ENCODE data around the gene AKAP13.
A peak's percentile ranks its signal among the peaks of the same experiment; 100 is the strongest.

Gene AKAP13

DNA sequence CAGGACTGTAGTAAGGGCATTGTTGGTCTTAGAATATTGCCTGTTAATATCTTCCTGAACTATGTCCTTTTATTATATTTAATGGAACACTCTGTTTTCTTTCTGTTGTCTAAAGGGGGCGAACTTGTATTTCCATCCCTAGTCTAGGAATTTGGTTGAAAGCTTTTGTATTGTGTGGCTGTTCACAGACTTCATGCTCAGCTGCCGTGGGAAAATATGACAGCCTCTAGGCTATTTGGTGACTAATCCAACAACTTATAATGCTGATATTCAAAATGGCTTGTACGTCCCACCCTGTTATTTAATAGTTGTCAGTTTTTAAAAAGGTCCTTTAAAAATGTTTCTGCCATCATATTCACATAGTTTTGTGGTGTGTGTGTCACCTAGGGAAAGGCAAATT lies 211.7 kb downstream of the AKAP13 start:
- DNase-seq (ENCODE audit: low read depth, low spot score), result peak; percentile 82

DNA sequence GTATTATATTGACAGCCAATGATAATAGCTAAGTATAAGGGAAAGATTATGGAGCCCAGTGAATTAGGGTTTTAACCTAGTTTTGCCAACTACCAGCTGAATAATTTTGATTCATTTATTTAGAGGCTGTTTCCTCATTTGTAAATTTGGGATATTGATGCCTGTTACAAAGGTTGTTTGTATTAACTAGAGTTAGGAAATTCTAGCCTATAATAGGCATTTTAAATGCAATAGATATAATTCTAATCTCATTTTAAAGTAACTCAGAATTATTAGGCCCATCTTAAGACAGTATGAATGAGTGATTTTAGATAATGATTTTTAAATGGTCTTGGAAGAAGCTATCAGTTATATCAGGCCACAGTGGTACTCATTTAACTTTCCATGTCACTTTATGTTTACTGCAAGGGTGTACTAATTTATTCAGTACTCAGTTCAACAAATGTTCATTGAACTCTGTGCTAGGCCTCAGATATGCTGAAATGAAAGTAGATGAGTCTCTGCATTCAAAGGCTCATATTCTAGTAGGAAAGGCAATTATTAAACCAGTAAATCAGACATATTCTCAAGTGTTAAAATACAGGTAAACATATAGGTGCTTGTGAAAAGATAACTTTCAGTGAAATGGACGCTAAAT lies 213.5 kb downstream of the AKAP13 start:
- no peak for DNase-seq (ENCODE audit: low read depth, low spot score)

DNA sequence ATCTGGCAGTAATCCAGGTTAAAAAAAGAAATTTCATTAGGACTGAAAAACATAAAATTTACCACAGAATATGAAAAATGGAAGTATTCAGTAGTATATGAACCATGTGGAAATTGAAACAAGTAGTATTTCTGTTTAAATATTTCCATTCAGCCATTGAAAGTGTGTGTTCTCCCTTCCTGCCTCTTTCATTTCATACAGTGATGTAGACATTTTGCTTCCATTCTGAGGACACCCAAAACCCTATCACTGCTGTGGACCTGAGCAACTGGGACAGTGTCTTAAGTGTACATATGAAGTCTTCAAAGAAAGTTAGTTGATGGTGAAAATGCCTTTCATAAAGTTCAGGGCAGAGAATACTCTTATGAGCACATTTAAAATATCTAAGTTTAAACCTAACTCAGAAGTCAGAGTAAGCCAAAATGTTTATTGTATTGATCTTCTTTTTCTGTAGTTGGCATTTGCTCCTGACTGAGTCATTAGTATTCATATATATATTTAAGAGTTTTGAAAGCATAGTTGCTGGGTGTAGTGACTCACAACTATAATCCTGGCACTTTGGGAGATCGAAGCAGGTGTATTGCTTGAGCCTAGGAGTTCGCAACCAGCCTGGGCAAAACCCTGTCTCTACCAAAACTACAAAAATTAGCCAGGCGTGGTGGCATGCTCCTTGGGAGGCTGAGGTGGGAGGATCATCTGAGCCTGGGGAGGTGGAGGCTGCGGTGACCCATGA lies 215.6 kb downstream of the AKAP13 start:
- no peak for DNase-seq (ENCODE audit: low read depth, low spot score)

DNA sequence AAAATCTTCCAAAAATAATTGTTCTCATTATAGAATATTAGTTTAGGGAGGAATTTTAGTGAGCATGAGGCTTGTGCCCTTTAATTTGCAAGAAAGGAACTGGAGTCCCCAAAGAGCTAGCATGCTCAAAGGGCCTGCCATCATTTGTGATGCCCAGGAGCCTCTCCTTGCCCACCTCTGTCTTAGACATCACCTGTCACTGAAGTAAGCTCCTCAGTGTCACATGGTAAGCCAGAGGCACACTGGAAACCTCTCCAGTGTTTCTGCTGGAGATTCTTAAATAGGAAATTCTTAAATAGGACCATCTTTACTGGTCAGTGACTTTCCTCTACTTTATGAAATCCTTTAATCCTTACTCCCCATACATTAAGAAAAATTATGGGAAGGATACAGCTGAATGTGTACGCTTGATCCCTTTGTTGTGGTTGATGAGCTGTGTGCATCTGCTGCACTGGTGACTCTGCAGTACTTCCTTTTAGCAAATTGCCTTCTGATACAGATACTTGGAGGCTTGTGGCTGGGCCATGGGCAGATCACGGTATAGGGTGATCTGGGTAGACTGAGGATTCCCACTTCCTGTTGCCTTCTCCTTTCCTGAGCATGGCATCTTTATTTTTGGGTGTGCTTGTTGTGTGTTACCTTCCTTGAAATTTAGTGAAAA lies 216.9 kb downstream of the AKAP13 start:
- no peak for DNase-seq (ENCODE audit: low read depth, low spot score)

DNA sequence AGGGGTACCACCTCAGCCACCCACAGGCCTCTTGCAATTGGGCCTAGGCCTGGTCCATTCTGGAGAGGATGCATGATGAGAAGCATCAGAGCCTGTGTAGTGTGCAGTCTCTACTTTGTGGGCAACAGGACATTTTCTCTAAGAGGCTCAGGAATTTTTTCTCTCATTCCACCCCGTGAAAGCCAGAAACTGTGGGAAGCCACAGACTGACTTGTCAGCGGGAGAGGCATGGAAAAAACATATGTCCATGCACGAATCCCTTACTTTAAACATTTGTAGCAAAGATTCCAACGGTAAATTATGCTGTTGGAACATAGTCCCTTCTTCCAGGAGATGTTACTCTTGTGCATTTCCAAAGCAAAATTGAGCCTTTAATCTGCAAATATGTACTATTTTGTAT lies 217.8 kb downstream of the AKAP13 start:
- peak; percentile 42 for DNase-seq (ENCODE audit: low read depth, low spot score)

DNA sequence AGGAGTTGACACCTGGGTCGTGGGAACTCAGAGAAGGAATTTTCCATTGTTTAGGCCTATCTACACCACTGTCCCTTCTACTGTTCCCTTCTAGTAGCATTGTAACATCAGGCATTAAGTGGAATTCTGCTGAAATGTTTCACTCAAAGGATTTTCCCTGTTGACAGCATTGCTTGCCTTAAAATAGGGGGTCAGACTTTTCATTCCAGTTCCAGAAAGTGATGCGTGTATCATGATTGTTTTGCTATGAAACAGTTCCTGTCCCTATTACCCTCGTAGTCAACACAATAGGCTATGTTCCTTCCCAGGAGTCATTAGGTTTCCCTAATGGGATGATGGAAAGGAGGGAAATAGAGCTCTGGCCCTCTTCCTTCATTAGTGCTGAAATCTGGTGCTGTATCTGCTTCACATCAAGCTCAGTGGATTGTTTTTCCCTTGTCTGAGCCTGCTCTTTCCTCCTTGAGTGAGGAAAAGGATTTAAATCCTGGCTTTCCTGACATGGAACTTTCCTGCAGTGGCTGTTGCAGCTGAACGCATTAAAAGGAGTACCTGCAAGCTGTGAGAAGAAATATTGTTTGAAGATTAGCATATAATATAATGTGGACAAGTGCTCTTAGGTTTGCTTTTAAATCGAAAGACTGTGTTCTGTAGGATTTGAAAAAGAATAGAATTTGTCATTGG lies 218.5 kb downstream of the AKAP13 start:
- no peak for DNase-seq (ENCODE audit: low read depth, low spot score)

DNA sequence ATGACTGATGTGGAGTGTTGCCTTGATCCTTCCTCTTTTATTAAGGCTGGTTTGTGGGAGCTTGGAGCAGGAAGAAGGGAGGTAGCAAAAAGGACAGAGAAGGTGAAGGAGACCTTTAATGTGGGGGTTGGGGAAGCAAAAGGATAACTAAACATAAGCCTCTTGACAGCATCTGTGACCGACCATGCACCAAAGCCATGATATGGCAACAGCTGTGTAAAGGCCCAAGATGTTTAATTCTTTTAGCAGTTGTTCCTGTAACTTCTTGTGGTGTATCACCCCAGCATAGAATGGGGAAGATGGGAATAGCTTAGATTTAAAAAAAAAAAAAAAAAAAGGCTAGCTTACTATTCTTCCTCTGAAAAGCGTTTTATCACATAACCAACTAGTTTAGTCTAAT lies 219.6 kb downstream of the AKAP13 start:
- no peak for DNase-seq (ENCODE audit: low read depth, low spot score)

DNA sequence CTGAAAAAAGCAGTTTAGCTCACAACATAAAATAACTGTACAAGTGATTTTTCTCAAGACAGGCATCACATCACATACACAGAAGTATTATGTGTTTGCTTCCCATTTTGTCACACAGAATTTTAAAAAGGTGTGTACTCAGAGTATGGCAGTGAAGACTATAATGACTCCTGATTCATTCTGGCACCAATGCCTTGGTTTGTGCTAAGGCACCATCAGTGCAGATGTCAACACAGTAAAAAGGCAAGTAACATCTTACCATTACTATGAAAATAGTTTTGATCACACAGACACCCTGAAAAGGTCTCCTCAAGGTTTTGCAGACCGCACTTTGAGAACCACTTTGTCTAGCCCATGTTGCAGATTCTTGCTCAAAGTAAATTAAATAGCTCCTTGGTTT lies 222.8 kb downstream of the AKAP13 start:
- DNase-seq (ENCODE audit: low read depth, low spot score), result no peak

DNA sequence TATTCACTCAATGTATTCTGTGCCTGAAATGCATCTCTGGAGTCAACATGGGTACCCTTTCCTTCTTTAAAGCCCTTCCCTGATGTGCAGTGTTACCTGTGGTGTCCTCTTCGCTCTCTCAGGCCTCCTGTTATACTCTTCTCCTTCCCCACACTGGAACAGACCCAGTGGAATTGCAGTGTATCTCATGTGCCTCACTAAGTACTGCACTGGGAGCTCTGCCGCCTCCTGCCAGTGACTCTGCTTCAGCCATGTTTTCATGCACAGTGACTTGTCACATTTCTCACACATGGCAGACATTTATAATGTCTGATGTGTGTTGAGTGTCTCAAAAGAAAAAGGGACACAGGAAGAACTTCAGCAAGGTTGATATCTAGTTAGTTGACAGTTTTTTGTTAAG lies 223.3 kb downstream of the AKAP13 start:
- no peak for DNase-seq (ENCODE audit: low read depth, low spot score)

DNA sequence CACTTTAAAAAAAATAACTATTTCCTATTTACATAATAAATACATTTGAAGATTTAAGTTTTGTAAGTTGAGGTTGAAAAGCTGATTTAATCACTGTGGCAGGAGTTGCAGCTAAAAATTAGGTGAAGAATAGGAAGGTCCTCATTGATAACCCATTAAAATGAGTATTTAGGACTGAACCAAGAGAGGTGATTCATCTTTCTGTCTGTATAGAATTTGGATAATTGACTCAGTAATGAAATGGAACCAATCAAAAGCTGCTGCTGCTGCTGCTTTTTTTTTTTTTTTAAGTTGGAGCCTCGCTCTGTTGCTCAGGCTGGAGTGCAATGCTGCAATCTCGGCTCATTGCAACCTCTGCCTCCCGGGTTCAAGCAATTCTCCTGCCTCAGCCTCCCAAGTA lies 223.8 kb downstream of the AKAP13 start:
- no peak for DNase-seq (ENCODE audit: low read depth, low spot score)

DNA sequence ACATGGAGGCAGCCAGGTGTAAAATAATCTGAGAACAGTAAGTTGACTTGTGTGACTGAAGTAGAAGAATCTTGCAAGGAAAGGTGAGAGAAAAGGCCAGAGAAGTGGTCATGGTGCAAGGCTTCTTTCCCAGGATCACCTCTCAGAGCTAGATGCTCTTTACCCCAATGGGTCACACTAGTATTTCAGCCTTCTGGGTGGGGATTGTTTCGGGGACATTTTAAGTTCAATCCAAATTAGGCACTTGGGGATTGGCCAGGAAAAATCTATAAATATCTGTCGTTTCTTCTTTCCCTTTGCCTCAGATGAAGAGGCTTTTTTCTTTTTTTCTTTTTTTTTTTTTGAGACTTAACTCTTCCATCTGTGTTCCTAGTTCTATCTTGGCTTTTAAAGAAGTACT lies 226.3 kb downstream of the AKAP13 start:
- DNase-seq (ENCODE audit: low read depth, low spot score), result no peak

DNA sequence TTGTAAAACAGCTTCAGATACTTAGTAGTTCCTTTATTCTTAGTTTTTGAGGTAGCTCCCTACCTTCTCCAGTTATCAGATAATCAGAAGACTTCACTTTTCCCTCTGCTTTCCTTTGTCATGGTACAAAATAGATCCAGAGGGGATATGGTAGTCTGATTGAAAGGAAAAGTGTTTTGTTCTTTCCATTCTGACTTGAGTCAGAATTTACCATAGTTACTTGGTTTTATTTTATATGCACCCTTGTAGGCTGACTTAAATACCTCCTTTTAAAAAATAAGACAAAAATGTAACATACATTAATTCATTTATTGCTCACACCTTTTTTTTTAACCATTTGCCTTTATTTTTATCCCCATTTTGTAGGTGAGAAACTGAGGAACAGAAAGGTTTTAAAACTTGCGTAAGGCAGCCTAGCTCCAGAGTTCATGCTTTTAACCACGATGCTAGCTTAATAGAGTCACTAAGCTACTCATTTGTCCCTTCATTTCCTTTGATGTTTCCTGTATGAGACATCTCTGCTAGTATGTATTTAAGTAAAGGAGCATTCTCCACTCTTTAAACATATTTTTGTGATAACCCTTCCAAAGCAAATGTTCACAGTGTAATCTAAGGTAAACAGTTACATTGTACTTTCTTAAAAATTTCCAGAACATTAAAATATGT lies 226.9 kb downstream of the AKAP13 start:
- no peak for DNase-seq (ENCODE audit: low read depth, low spot score)

DNA sequence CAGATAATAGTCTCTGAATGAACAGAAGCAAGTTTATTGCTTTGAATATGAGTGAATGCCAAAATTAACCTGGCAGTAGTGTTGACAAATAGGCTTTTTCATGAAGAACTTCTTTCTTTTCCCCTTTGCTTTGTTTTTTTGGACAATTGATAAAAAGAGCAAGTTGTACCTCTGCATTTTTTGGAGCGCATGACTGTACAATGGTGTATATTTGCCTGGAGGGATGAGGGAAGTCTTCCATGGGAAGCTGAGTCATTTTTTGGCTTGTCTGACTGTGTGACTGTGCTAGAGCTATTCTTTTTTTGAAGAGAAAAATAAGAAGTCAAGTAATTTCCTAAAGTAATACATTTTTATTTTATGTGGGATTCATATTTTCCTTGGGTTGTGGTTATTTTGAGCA lies 227.4 kb downstream of the AKAP13 start:
- DNase-seq (ENCODE audit: low read depth, low spot score), result peak; percentile 85

DNA sequence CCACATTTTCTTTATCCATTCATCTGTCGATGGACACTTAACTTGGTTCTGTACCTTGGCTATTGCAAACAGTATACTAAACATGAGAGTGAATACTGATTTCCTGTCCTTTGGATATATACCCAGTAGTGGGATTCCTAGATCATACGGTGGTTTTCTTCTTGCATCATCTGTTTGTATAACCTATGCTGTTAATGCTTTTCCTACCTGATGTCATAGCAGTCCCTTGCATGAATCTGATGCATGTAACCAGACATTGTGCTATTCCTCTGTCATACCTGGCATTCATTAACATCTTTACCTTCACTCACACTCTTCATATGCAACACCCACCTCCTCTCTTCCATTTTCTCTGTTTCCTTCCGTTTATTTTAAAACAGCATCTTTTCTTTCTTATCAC lies 229.1 kb downstream of the AKAP13 start:
- no peak for DNase-seq (ENCODE audit: low read depth, low spot score)

DNA sequence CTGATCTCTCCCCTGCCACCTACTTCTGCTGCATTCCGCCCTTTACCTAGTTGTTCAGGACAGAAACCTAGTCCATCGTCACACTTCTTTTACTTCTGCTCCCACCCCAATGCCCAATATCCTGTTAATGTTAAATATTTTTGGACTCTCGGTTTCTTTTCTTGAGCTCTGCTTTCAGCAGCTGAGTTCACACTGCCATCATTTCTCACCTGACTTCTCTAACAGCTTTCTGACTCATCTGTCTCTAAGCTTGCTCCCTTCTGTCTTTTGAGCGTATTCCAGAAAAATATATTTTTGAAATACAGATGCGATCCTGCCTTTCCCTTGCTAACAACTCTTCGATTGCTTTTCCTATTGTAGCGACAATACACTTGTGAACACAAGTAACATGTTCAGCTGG lies 231.0 kb downstream of the AKAP13 start:
- DNase-seq (ENCODE audit: low read depth, low spot score), result no peak

DNA sequence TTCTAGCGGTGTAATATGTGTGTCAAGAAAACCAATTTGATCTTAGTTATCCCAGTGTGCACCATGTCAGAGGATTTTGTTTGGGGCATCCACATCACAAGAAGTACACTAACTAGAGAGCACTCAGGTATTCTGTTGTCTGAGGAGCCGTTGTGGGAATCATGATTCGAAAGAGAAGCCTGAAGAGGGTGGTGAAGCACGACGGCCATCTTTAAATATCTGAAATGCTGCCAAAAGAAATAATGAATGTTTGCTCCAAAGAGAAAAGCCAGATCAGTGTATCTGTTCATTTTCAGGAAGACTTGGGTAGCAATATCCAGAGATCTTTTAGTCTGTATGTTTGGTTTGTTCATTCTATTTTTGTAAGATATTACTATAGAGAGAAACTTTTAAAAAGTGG lies 233.7 kb downstream of the AKAP13 start:
- peak; percentile 41 for DNase-seq (ENCODE audit: low read depth, low spot score)

DNA sequence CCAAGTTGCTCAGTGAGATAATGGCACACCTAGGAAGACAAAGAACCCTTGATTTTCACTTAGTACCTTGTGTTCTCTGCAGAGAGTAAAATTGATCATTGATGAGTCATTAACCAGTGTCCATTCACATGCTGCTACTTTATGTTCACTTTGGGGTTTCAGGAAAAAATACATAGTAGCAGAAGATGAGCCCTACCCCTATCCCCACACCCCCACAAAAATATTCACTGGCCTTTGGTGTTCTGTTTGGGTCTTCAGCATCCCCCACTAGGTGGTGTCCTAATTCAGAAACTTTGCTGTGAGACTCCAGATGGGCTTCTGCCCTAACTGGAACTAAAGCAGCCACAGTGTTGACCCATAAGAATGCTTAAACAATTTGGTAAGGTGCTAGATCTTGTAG lies 235.5 kb downstream of the AKAP13 start:
- peak; percentile 63 for DNase-seq (ENCODE audit: low read depth, low spot score)

DNA sequence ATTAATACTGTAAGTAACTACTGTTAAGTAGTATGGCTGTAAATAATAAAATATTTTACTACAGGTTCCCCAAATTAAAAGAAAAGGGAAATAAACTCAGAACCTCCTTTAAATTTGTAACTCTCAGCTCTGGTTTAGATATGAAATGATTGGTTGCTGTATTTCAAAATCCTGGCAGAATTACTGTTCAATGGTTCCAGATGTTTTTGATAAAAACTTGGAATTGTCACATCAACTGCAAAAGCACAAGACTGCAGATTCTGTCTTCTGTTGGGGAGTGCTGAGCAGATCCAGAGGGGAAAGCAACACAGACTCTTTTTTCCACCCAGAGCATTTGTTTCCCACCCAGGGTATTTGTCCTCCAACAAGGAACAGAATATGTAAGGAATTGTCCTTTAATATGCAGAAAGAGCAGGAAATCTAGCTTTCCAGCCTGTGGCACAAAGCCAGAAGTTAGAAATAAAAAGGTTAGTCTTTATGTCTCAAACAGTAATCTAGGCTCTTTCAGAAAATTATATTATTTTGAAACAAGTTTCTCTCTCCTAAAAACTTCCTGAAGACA lies 236.2 kb downstream of the AKAP13 start:
- no peak for DNase-seq (ENCODE audit: low read depth, low spot score)

DNA sequence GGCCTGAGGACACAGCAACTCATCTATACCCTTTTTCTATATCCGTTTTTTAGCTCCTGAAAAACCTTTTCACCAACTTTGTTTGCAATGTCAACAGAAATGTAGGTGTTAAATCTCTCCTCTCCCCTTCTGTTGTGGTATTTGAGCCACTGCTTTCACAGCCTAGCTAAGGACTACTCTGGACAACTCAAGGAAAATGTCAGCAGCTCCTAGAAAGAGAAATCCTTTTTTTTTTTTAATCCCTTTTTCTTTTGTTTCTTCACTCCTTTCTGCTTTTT lies 237.8 kb downstream of the AKAP13 start:
- no peak for DNase-seq (ENCODE audit: low read depth, low spot score)

DNA sequence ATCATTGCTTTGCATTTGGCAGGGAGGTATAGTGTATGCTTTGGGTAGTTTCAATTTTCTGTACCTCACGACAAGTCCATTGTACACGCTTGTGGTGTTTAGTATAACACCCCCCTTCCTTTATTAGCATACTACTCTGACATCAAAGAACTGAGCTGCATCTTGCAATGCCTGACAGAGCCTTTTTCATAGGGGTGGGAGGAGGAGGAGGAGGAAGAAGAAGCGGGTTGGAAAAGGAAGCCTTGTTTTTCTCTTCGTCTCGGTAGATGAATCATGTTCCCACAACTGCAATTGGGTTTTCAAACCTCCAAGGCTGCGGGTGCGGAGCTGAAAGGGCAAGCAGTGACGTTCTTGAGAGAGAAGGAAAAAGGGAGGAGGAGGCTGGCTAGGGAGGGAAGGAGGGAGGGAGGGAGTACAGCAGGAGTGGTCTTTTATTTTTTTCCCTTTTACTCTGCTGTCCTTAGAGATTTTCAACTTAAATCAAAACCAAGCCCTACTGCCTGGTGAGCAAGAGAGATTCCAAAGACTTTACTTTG lies 238.6 kb downstream of the AKAP13 start:
- DNase-seq (ENCODE audit: low read depth, low spot score), result peak; percentile 96

DNA sequence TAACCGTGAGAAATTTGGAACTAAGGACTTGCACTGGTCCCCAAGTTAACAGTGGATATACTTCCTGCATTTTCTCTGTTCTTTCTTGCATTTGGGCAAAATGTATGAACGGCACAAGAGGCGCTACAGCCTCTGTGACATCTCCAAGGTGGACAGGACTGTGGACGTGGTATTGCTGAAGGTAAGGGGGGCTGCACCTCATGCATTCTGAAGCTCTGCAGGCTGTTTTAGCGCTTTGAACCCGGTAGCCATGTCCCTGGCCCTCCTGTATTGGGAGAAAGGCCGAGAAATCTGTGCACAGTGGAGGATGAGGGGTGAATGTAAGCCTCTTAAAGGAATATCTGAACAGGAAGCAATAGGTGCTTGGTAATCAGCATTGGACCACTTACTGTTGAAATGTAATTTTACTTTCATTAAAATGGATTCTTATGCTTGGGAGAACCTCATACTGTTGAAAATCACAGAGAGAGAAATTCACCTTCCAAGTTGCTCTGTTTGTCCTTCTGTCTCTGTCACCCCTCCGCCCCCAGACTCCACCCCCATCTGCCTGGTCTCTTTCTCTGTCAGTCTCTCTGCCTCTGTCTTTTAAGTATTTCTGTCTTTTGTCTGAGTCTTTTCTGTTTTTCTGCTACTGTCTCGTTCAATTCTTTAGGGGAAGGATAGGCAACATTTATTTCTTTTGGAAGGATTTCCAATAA lies 239.7 kb downstream of the AKAP13 start:
- DNase-seq (ENCODE audit: low read depth, low spot score), result peak; percentile 23
